NCI-H1436 (cell line): Measurements from ENCODE around the gene GRAMD2A.

Experiments
- DNase-seq: peaks from one replicate; lab custom pipeline; 2025; lab: John Stamatoyannopoulos, UW

GRAMD2A gene

DNA sequence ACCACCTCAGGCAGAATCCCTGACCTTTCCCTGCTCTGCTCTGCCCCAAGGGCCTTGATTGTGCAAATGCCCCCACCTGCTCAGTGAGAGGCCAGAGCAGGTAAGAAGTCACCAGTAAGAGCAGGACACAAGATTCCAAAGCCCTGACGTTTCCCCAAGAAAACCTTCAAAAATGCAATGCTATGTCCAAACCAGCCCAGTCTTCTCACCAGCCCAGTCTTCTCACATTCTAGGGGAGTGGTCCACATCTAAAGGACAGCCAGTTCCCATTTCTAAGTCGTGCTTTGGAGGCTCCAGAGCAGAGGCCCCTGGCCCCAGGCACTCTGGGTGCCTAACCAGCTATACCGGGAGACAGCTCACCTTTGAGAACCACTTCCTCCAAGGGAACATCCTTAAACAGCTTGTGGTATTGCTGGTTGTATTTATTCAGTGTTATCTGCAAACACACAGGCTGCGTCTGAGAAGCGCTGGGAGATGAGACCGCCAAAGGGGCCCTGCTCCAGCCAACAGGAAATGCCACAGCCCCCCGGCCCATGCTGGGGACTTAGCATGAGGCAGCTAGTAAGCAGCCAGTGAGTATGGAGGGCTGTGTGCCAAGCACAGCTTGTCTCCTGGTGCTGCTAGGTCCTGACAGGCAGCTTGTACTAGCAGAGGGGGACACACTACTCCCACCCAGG is 29.3 kb downstream of the GRAMD2A start:
- no peak for DNase-seq

DNA sequence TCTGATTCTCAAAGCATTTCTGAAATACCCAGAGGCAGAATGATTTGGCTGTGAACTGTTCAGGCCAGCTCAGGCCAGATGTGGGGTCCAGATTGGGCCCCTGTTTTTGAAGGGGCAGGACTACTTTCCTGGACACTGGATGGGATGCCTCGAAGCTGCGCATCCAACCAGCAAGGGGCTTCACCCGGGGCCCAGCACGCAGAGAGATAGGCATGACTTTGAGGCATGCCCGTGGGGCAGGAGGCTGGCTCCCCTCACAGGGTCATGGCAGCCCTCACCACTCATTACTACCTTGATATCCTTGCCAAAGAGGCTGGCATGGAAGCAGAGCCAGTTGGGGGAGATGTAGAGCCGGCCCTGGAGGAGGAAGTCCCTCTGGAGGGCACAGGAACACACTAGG is 30.1 kb downstream of the GRAMD2A start:
- DNase-seq: no peak

DNA sequence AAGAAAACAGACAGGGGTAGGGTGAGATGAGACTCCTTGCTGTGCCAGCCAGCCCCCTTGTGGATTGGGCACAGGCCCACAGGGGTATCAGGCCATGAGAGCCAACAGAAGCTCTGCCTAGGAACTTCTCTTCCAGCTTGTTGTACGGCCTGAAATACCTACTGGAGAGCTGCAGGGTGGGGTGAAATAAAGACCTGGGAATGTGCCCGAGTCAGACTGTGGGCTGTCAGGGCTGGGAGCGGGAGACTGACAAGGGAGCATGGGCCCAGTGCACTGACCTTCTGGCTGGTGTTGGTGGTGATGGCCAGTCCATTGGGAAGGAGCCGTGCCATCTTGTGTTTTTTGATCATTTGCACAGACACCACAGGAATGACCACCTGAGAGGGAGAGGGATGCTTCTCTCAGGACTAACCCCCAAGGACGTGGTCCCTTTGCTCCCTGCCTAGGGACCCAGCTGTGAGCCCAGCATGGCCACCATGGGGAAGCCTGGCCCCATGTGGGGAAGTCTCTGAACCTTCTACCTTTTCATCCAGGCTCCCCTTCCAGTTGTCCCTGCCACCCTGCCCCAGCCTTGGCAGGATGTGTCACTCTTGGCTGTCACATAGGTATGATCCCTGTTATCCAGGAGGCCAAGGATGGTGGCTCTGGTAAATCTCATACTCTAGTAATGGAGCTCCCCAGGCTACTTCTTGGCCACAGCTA is 30.7 kb downstream of the GRAMD2A start:
- DNase-seq: no peak

- no peak for DNase-seq
Observed at GRCh38 chr15:72163719-72164118, 33.9 kb downstream of the GRAMD2A start.

- no peak for DNase-seq
Observed at GRCh38 chr15:72162569-72162968, 35.0 kb downstream of the GRAMD2A start.

- DNase-seq: no peak
Observed at GRCh38 chr15:72161361-72162132, 36.0 kb downstream of the GRAMD2A start.

DNA sequence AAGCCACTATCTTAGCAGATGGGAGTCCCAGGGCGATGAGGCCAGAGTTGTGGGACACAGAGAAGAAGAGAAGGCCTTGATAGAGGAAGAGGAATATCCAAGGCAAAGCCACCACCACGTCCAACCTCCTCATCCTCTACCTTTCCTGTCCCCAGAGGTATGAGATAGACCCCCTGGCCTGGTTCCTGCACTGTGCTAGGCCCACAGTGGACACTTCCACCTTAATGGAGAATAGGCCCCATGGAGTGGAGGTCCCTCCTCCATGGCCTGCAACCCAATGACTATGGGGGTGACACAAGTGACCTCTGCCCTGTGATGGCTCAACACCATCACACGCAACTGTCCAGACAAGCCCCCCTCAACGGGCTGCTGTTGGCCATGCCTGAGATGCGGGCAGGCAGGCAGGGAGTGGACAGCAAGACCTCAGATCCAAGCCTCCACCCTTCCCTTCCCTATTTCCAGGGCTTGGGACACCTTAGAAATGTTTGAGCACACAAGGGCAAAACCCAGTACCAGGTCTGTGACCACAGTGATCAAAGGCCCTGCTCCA is 36.8 kb downstream of the GRAMD2A start:
- DNase-seq: no peak

GRCh38 chr15:72156928-72157327 is 40.7 kb downstream of the GRAMD2A start:
- no peak for DNase-seq

DNA sequence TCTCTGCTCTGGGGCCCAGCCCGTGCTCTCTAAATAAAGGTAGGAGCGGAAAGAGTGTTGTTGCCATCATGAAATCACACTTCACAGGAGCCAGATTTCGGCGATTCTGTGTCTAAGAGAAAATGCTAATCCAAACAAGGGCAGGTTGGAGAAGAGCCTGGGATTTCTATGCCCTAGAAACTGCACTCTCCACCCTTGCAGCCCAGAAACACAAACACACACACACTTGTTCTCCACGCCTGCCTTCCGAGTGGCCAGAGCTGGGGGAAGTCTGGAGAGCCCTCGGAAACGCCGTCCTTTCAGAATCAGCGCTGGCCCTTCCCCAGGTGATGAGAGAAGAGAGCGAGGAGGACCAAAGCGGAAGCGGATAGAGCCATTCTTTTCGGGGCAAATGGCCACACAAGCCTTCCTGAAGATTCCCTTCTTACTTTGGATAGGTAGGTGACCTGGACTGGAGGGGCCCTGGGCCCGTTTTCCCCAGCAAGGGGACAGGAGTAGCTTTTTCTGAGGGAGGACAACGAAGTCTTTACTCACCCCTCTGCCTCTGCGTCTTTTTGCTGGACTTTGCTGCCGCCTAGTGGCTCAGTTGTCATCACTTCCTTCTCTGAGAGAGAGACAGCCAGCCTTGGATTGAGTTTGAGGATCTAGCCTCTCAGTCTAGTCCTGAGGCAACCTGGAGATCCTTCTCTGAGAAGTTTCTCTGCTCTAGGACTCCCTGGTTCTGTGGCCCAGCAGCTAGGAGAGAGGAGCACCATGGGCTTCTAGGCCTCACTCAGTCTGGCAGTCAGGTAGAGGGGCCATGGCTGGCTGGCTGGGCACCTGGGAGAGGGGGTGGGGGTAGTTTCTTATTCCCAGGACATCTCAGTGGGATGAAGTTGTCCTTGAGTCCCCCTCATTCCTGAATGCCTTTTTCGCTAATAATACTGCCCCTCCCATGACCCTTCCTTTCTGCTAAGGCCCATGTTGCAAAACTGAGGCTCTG is 41.7 kb downstream of the GRAMD2A start:
- peak; percentile 78 for DNase-seq

DNA sequence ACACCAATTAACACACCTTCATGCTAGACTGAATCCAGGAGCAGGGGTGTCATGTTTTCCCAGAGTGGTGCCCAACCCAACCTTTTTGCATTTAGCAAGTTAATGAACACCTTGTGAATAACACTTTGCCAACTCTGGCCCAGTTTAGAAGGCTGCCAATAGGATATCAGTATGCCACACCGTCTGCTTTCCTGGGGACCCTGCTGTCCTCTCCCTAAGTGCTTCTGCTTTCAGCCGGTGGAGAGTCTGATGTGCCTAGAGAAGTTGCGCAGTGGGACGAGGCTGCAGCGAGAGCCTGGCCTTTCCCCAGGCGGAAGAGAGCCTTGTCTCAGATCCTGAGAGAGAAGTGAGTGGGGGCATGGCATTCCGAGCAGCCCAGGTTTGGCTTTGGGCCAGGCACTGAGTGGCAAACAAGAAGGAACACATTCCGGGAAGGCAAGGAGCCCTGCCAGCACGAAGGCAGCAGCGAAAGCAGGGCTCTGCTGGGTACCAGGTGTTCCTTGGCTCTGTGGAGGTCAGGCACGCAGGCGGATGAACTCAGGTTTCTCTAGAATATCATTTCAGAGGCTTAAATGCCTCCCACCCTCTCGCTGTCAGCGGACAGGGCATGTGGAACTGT is 42.5 kb downstream of the GRAMD2A start:
- peak; percentile 15 for DNase-seq

GRCh38 chr15:72154316-72154715 is 43.3 kb downstream of the GRAMD2A start:
- no peak for DNase-seq

DNA sequence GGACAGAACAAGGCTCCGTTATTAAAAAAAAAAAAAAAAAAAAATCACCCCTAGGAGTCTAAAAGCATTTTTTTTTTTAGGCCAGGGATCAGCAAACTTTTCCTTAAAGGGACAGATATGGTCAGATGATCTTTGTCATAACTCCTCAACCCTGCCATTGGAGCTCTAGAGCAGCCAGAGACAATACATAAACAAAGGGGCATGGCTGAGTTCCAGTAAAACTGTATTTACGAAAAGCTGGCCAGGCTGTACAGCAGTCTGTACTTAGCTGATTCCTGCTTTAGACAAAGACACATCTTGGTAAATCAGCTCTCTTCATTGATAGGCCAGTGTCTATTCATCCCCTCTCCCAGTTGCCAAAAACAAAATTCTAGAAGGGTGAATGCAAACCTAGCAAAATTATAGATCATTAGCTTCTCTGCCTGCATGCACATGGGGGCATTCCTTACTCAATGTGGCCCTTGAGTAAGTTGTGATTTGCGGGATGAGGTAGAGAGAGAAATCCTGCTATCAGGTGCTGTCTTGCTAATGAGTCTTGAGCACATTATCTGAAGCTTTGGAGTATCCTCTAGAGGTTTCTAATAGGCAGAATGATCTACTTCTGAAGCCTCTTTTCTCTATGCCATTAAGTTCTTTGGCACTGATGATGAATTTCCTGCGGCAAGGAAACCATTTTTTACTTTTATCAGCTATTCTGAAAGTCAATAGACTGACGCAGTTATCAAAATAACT is 44.2 kb downstream of the GRAMD2A start:
- DNase-seq: peak; percentile 22

DNA sequence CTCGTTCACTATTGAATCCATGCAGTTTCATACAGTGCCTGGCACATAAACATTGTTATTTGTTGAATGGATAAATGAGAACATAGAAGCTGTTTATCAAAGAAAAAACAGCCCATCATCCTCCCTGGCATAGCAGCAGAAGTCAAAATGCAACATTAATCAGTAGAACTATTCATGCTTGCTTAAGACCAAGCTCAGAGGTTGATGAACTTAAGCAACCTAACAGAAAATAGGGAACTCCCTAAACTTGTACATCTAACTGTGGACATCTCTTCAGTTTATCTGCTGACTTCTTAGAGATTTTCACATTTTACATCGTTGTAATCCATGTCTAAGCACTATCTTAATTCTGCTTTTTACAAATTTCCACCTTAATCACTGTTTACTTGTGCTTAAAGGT is 50.2 kb downstream of the GRAMD2A start:
- DNase-seq: no peak

DNA sequence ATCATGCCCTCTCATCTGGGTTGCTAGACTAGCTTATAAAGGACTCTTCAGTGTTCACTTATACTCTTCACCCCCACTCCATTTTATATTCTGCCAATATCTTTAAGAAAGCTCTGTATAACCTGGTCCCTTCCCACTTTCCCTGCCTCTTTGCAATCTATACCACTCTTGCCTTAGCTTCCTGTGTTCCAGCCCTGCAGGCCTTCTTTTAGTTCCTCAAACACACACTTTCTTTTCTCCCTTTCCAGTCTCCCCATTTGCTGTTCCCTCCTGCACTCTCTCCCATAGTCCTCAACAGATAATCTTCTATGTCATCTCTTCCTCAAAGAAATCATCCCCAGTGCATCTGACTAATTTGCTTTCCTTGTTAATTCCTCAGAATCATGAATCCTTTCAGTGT is 50.7 kb downstream of the GRAMD2A start:
- no peak for DNase-seq

GRCh38 chr15:72146221-72146620 is 51.4 kb downstream of the GRAMD2A start:
- DNase-seq: no peak

GRCh38 chr15:72141171-72142084 is 56.2 kb downstream of the GRAMD2A start:
- no peak for DNase-seq

DNA sequence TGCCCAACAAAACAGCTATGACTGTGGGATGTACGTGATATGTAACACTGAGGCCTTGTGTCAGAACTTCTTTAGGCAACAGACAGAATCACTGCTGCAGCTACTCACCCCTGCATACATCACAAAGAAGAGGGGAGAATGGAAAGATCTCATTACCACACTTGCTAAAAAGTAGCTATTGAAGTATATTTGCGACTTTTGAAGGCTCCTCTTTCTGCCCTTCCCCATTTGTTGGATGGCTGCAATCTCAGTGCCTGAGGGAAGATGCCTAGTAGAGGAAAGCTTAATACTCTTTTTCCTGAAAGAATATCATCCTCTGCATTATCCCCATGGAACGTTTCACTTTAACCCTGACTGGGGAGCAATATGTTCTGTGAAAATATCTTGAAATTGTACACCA is 57.5 kb downstream of the GRAMD2A start:
- no peak for DNase-seq

DNA sequence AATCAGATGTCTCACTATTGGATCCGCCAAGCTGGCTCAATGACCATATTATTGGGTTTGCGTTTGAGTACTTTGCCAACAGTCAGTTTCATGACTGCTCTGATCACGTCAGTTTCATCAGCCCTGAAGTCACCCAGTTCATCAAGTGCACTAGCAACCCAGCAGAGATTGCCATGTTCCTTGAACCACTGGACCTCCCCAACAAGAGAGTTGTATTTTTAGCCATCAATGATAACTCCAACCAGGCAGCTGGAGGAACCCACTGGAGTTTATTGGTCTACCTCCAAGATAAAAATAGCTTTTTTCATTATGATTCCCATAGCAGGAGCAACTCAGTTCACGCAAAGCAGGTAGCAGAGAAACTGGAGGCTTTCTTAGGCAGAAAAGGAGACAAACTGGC is 57.9 kb downstream of the GRAMD2A start:
- no peak for DNase-seq
